OCI-LY7 (cell line): ENCODE data around the gene ZBTB21. TPM values are rescaled to one million over a fixed set of nuclear protein-coding genes. Genes with fewer than 3 reads are reported as not detected.
"Not testable (repeated sequence)": the region's sequence is repeated elsewhere in the genome, so short reads cannot be mapped to it uniquely, and the experiment has no call there.

Experiments
- BruUV-seq: library from RNA; stranded (reverse); fragments of 400-500 nt; replicated peaks from 2 replicates; lab custom pipeline; 2021; lab: Mats Ljungman, UMichigan
- CTCF ChIA-PET: fragments of 300-600 bp; sonication (Branson Sonifier 250); formaldehyde crosslinking; loops from one replicate; lab custom pipeline; 2022; ENCODE audit warnings: antibody characterized with exemption; ENCODE audit not compliant: unreplicated experiment; lab: Charles Lee
- POLR2A ChIA-PET: fragments of 300-600 bp; sonication (Branson Sonifier 250); formaldehyde crosslinking; loops from one replicate; lab custom pipeline; 2022; ENCODE audit warnings: antibody characterized with exemption; lab: Charles Lee
- DNase-seq: peaks from one replicate; pipeline ENCODE4 v3.0.0-alpha.2; 2015; ENCODE audit warnings: low spot score
- H2AFZ ChIP-seq: fragments of 200-600 bp; sonication (generic), shearing (Covaris generic); 2 replicates; pipeline ENCODE4 v1.6.1; 2014; ENCODE audit warnings: mild to moderate bottlenecking, antibody characterized with exemption, low read length, moderate library complexity
- H3K27ac ChIP-seq: fragments of 200-600 bp; sonication (generic); 2 replicates; pipeline ENCODE4 v1.5.1; 2014; ENCODE audit warnings: mixed run types, low read depth, mild to moderate bottlenecking, moderate library complexity, low read length, inconsistent platforms; ENCODE audit not compliant: poor library complexity, severe bottlenecking
- H3K36me3 ChIP-seq: fragments of 200-600 bp; sonication (generic); 2 replicates; pipeline ENCODE4 v1.6.1; 2014; ENCODE audit warnings: mild to moderate bottlenecking, antibody characterized with exemption, low read length, moderate library complexity, mixed read lengths; ENCODE audit not compliant: insufficient read depth
- H3K4me1 ChIP-seq: fragments of 200-600 bp; sonication (generic); 2 replicates; pipeline ENCODE4 v1.5.1; 2014; ENCODE audit warnings: mild to moderate bottlenecking, low read length; ENCODE audit not compliant: insufficient read depth, poor library complexity, severe bottlenecking
- H3K4me2 ChIP-seq: fragments of 200-600 bp; sonication (generic); 2 replicates; pipeline ENCODE4 v1.6.1; 2014; ENCODE audit warnings: mild to moderate bottlenecking, low read length
- H3K4me3 ChIP-seq: fragments of 200-600 bp; sonication (generic); 2 replicates; pipeline ENCODE4 v1.5.1; 2014; ENCODE audit warnings: mild to moderate bottlenecking, low read depth, low read length; ENCODE audit not compliant: poor library complexity, severe bottlenecking
- H3K79me2 ChIP-seq: fragments of 200-600 bp; sonication (generic); 2 replicates; pipeline ENCODE4 v1.6.1; 2016; ENCODE audit warnings: low read depth, mild to moderate bottlenecking, low read length, moderate library complexity, mixed read lengths; ENCODE audit not compliant: insufficient read depth
- H3K9me2 ChIP-seq: fragments of 200-600 bp; sonication (generic); 2 replicates; pipeline ENCODE4 v1.6.1; 2016; ENCODE audit warnings: mild to moderate bottlenecking, low read length, mixed read lengths; ENCODE audit not compliant: insufficient read depth
- H3K9me3 ChIP-seq: fragments of 200-600 bp; sonication (generic); 2 replicates; pipeline ENCODE4 v1.6.1; 2014; ENCODE audit warnings: mild to moderate bottlenecking, mixed run types, low read length, mixed read lengths
- H4K20me1 ChIP-seq: fragments of 200-600 bp; sonication (generic); 2 replicates; pipeline ENCODE4 v1.6.1; 2014; ENCODE audit warnings: mild to moderate bottlenecking, antibody characterized with exemption, low read length, moderate library complexity, mixed read lengths; ENCODE audit not compliant: insufficient read depth
- CTCF ChIP-seq: fragments of 200-600 bp; sonication (generic); conservative IDR thresholded peaks from 2 replicates; pipeline ENCODE4 v1.5.1; 2014; ENCODE audit warnings: mild to moderate bottlenecking, antibody characterized with exemption, low read length, moderate library complexity, mixed read lengths
- EZH2phosphoT487 ChIP-seq: fragments of 200-600 bp; sonication (generic); IDR thresholded peaks from 2 replicates; pipeline ENCODE4 v1.6.1; 2018; ENCODE audit warnings: low read depth, borderline replicate concordance, mild to moderate bottlenecking, mixed run types, antibody characterized with exemption, low read length, moderate library complexity, mixed read lengths
- intact Hi-C: fragments of 100-400 bp; cut with micrococcal nuclease; formaldehyde crosslinking; loops from one replicate; pipeline ENCODE4 v1.10.0; 2022; ENCODE audit not compliant: unreplicated experiment
- total RNA-seq, 2 experiments: library from RNA; depleted of rRNA in 1 of 2; stranded (reverse); fragments of >200 nt in 1 of 2; shearing (Covaris generic) in 1 of 2; gene quantifications; 2 replicates each; pipeline ENCODE4 v1.2.3, GENCODE V29; 2014 to 2022

ZBTB21 gene
- total RNA-seq, 2 experiments from 2014 or later: 10.0 to 19.6 TPM

- Histone ChIP-seq H3K27ac (no peak overlapping the region), H3K4me3 (no peak overlapping the region), H3K79me2 (no peaks in the 10 kb centered on the region), H3K9me3 (peaks cover 13% of the 10 kb centered on the region; the same call in 1 of the 2 replicates), H3K4me1 (no peaks in the 10 kb centered on the region), H3K36me3 (peaks cover 95% of the 10 kb centered on the region), H2AFZ (no peak overlapping the region), H3K4me2 (no peak overlapping the region), H3K9me2 (no peaks in the 10 kb centered on the region), H4K20me1 (no peaks in the 10 kb centered on the region)
- intact Hi-C loops: no loop called here
- no peak for DNase-seq
- no TSS peak for BruUV-seq
- ChIA-PET POLR2A (no interaction called here), CTCF (no interaction called here)
- TF ChIP-seq CTCF (no peak), EZH2phosphoT487 (no peak)
Measured at GRCh38 chr21:41997657-41998056, 12.5 kb downstream of the ZBTB21 start.

- Histone ChIP-seq H3K4me1 (no peaks in the 10 kb centered on the region), H3K36me3 (peaks cover 95% of the 10 kb centered on the region), H3K9me2 (no peaks in the 10 kb centered on the region), H2AFZ (no peak overlapping the region), H3K4me3 (no peak overlapping the region), H3K4me2 (no peak overlapping the region), H3K27ac (no peak overlapping the region), H4K20me1 (no peaks in the 10 kb centered on the region), H3K9me3 (peaks cover 13% of the 10 kb centered on the region; the same call in 1 of the 2 replicates), H3K79me2 (no peaks in the 10 kb centered on the region)
- ChIA-PET CTCF (no interaction called here), POLR2A (interaction anchor here (0.7 kb wide), 1 partner anchor 56 kb away, joined by 3 read pairs; no protein-coding TSS in a partner anchor)
- no peak for DNase-seq
- no peak for TF ChIP-seq CTCF
- no peak for TF ChIP-seq EZH2phosphoT487
- BruUV-seq: no TSS peak
- intact Hi-C loops: no loop called here
Measured at GRCh38 chr21:41995577-41995976, 14.6 kb downstream of the ZBTB21 start.

- CTCF ChIA-PET, intact Hi-C loops, H3K27ac ChIP-seq: not testable (repeated sequence)
Measured at GRCh38 chr21:41994613-41995012, 15.5 kb downstream of the ZBTB21 start.

More at GRCh38 chr21:41994613-41995012, 15.5 kb downstream of the ZBTB21 start:
- H3K4me2 ChIP-seq, H2AFZ ChIP-seq, H3K9me2 ChIP-seq, H3K4me3 ChIP-seq, H4K20me1 ChIP-seq, DNase-seq, H3K79me2 ChIP-seq, H3K4me1 ChIP-seq, BruUV-seq, POLR2A ChIA-PET: not testable (repeated sequence)
- H3K9me3 ChIP-seq: peaks cover 13% of the 10 kb centered on the region; the same call in 1 of the 2 replicates
- peaks cover 91% of the 10 kb centered on the region for H3K36me3 ChIP-seq
